ENCODE results near the gene SPATA20. TPM values are rescaled to one million over a fixed set of nuclear protein-coding genes. Genes with fewer than 3 reads are reported as not detected.

The SPATA20 gene
- total and polyA plus RNA-seq, 2 donors (not counting 3 experiments of a cell fraction or from before 2014, with no cell fraction given), result 42.3 to 51.5 TPM

DNA sequence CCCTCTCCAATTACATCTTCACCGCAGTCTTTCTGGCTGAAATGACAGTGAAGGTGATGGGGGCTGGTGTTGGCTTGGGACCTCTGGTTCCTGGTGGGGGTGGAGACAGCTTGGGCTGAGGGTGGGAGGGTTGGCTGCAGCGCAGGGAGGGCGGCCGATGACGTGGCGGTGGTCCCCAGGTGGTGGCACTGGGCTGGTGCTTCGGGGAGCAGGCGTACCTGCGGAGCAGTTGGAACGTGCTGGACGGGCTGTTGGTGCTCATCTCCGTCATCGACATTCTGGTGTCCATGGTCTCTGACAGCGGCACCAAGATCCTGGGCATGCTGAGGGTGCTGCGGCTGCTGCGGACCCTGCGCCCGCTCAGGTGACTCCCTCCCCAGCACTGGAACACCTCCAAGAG is 55.9 kb downstream of the SPATA20 start:
- no peaks in the 10 kb centered on the region for H3K9me3 ChIP-seq (replicated peaks; ENCODE audit: control insufficient read depth, insufficient read depth, low read length)
- H3K4me2 ChIP-seq (ENCODE audit: insufficient read depth, low read length), result no peak overlapping the region
- TF ChIP-seq GATA2 (IDR thresholded peaks at IDR 0.05; ENCODE audit: insufficient read depth, insufficient read length, low read depth, low read length) (no peak), POLR2AphosphoS5 (IDR thresholded peaks at IDR 0.05; ENCODE audit: insufficient read depth, low read depth, low read length) (no peak)
- H3K27ac ChIP-seq (ENCODE audit: insufficient read depth, low read depth, low read length), result no peak overlapping the region
- no peak for FAIRE-seq
- H3K4me1 ChIP-seq (ENCODE audit: control insufficient read depth, extremely low read depth, insufficient read depth, low read length), result peaks cover 13% of the 10 kb centered on the region
- no peaks in the 10 kb centered on the region for H3K9me1 ChIP-seq (replicated peaks; ENCODE audit: control insufficient read depth, extremely low read depth, insufficient read depth, low read length)
- H3K36me3 ChIP-seq (ENCODE audit: control insufficient read depth in 2 of 2, extremely low read depth in 1 of 2, insufficient read depth in 2 of 2, low read length in 2 of 2), result no peaks in the 10 kb centered on the region
- no peaks in the 10 kb centered on the region for H3K79me2 ChIP-seq (ENCODE audit: control insufficient read depth, insufficient read depth, low read length)
- dilution Hi-C loops (cut with MboI; ENCODE audit: extremely low pct_ligation_motif_present, low sequenced_read_pairs), result no loop called here
- ChIA-PET POLR2A (no interaction called here), CTCF (no interaction called here)
- no peak overlapping the region for H2AFZ ChIP-seq (ENCODE audit: low read depth, low read length)
- intact Hi-C loops (cut with micrococcal nuclease), result loop anchor here (5.0 kb wide), 1 partner anchor 41 kb away; the partner anchor contains the start of gene CACNA1G
- no TSS peak for BruUV-seq (replicated peaks)
- H3K4me3 ChIP-seq (replicated peaks in 1 of 3; ENCODE audit: insufficient read depth in 1 of 3, low read depth in 1 of 3, low read length in 3 of 3), result no peak overlapping the region
- no peak overlapping the region for H3K9ac ChIP-seq (replicated peaks; ENCODE audit: extremely low read depth, insufficient read depth, low read length)
- DNase-seq (ENCODE audit: low read depth, low spot score), result no peak
- H3K27me3 ChIP-seq (ENCODE audit: control insufficient read depth in 2 of 2, insufficient read depth in 2 of 2, low read length in 2 of 2), result peaks cover 2 to 3% of the 10 kb centered on the region in 2 experiments
- H4K20me1 ChIP-seq (replicated peaks; ENCODE audit: control insufficient read depth, extremely low read depth, insufficient read depth, low read length), result no peaks in the 10 kb centered on the region

DNA sequence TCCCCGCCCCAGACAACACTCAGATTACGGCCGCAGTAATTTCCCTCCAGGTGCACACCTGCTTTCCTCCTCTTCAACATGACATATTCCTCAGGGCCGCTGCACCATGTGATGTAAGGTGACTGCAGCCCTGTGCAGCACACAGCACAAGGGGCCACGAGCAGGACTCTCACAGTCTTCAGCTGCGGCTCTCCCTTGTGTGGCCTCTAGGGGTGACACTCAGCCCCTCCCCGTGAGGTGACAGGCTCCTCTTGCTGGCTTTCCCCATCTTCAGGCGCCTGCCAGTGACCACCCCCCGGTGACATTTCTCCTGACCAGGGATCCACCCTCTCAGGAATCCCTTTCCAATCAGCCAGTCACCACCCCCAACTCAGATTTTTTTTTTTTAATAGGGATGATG is 56.4 kb downstream of the SPATA20 start:
- Histone ChIP-seq H3K4me1 (ENCODE audit: control insufficient read depth, extremely low read depth, insufficient read depth, low read length) (peaks cover 13% of the 10 kb centered on the region), H3K4me2 (ENCODE audit: insufficient read depth, low read length) (no peak overlapping the region), H3K36me3 (ENCODE audit: control insufficient read depth in 2 of 2, extremely low read depth in 1 of 2, insufficient read depth in 2 of 2, low read length in 2 of 2) (no peaks in the 10 kb centered on the region), H3K4me3 (replicated peaks in 1 of 3; ENCODE audit: insufficient read depth in 1 of 3, low read depth in 1 of 3, low read length in 3 of 3) (no peak overlapping the region), H3K9ac (replicated peaks; ENCODE audit: extremely low read depth, insufficient read depth, low read length) (no peak overlapping the region), H3K27me3 (ENCODE audit: control insufficient read depth in 2 of 2, insufficient read depth in 2 of 2, low read length in 2 of 2) (peaks cover 2 to 3% of the 10 kb centered on the region in 2 experiments), H3K79me2 (ENCODE audit: control insufficient read depth, insufficient read depth, low read length) (no peaks in the 10 kb centered on the region), H3K27ac (ENCODE audit: insufficient read depth, low read depth, low read length) (no peak overlapping the region), H3K9me3 (replicated peaks; ENCODE audit: control insufficient read depth, insufficient read depth, low read length) (no peaks in the 10 kb centered on the region), H3K9me1 (replicated peaks; ENCODE audit: control insufficient read depth, extremely low read depth, insufficient read depth, low read length) (no peaks in the 10 kb centered on the region), H2AFZ (ENCODE audit: low read depth, low read length) (no peak overlapping the region), H4K20me1 (replicated peaks; ENCODE audit: control insufficient read depth, extremely low read depth, insufficient read depth, low read length) (no peaks in the 10 kb centered on the region)
- dilution Hi-C loops (cut with MboI; ENCODE audit: extremely low pct_ligation_motif_present, low sequenced_read_pairs) (no loop called here), intact Hi-C loops (cut with micrococcal nuclease) (loop anchor here (5.0 kb wide), 1 partner anchor 41 kb away; the partner anchor contains the start of gene CACNA1G)
- ChIA-PET POLR2A (no interaction called here), CTCF (no interaction called here)
- FAIRE-seq (no peak), DNase-seq (ENCODE audit: low read depth, low spot score) (no peak)
- TF ChIP-seq GATA2 (IDR thresholded peaks at IDR 0.05; ENCODE audit: insufficient read depth, insufficient read length, low read depth, low read length), result no peak
- TF ChIP-seq, protein P1, sequence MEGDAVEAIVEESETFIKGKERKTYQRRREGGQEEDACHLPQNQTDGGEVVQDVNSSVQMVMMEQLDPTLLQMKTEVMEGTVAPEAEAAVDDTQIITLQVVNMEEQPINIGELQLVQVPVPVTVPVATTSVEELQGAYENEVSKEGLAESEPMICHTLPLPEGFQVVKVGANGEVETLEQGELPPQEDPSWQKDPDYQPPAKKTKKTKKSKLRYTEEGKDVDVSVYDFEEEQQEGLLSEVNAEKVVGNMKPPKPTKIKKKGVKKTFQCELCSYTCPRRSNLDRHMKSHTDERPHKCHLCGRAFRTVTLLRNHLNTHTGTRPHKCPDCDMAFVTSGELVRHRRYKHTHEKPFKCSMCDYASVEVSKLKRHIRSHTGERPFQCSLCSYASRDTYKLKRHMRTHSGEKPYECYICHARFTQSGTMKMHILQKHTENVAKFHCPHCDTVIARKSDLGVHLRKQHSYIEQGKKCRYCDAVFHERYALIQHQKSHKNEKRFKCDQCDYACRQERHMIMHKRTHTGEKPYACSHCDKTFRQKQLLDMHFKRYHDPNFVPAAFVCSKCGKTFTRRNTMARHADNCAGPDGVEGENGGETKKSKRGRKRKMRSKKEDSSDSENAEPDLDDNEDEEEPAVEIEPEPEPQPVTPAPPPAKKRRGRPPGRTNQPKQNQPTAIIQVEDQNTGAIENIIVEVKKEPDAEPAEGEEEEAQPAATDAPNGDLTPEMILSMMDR (IDR thresholded peaks at IDR 0.05; ENCODE audit: extremely low read depth in 1 of 2, insufficient read depth in 1 of 2, low read depth in 1 of 2, low read length in 2 of 2), result peak in 1 of 2 donors; percentile 29
- no TSS peak for BruUV-seq (replicated peaks)

All from endothelial cell of umbilical vein (primary cell).